HT1080 (cell line): ENCODE results near the gene EDRF1. TPM values are rescaled to one million over a fixed set of nuclear protein-coding genes. Genes with fewer than 3 reads are reported as not detected.
"Not testable (repeated sequence)": the region's sequence is repeated elsewhere in the genome, so short reads cannot be mapped to it uniquely, and the experiment has no call there.

Experiments
- DNase-seq: peaks from one replicate; pipeline ENCODE4 v3.0.0-alpha.2; 2015; ENCODE audit warnings: low read depth
- total RNA-seq: library from RNA; depleted of rRNA; stranded (reverse); fragments of >200 nt; shearing (Covaris generic); gene quantifications from 2 replicates; pipeline ENCODE4 v1.2.3, GENCODE V29; 2014

EDRF1 gene
- total RNA-seq, 1 experiment from 2014 or later = 31.8 TPM

DNA sequence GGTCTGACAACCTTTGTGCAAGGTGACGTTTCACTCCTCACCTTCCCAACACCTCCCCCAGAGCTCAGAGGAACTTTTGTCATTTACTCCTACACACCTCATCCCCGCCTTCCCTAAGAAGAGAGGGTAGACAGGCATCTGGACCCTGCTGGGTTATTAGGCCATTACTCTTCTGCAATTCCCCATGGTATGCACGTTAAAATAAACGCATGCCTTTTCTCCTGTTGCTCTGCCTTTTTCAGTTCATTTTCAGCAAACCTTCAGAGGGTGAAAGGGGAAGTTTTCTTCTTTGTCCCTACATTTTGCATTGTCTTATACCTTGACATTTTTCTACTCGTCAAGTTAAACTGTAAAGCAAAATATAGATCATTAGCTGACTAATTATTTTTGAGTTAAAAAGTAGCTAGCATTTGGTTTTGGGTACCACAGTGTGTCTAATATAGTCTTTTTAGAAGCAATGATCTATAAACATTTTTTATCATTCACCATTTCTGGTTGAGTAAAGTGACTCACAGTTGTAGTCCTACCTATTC is 10.5 kb upstream of the EDRF1 start:
- DNase-seq = no peak

DNA sequence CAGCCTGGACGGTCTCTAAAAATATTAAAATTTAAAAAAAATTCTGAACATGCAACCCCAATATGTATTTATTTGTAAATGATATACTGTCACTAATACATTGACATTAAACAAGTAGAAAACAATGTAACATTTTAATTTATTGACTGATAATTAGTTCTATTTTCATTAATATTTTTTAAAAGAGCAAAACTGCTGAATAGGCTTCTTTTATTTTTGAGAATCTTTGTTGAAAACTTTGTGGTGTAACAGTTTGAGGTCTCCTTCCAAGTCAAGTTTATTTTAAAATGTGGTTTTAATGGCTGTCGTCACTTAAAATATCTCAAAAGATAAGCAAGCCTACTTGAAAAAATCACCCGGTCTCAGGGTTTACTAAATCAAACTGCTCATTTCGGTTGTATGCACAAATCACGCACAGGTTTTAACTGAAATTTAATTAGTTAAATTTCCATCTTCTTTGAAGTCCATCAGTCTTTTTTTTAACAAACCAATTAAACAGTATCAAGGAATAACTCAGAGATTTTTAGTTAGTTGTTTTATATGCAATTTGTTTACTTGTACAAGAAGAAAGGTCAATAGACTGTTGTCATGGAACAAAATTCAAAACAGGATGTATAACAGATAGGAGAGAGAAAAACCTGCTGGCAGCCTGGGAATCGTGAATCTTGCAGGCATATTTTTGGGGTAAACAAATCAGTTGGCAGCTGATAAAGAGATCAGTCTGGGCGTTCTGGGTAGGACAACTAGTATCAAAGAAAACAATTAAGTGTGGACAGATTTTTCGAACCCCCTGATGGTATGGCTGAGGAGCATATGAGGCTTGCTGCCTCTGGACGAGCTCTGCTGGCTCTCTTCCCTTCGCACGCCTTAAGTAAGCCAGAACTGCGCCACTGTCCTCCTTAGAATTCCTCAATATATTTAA is 9.7 kb upstream of the EDRF1 start:
- DNase-seq = no peak

DNA sequence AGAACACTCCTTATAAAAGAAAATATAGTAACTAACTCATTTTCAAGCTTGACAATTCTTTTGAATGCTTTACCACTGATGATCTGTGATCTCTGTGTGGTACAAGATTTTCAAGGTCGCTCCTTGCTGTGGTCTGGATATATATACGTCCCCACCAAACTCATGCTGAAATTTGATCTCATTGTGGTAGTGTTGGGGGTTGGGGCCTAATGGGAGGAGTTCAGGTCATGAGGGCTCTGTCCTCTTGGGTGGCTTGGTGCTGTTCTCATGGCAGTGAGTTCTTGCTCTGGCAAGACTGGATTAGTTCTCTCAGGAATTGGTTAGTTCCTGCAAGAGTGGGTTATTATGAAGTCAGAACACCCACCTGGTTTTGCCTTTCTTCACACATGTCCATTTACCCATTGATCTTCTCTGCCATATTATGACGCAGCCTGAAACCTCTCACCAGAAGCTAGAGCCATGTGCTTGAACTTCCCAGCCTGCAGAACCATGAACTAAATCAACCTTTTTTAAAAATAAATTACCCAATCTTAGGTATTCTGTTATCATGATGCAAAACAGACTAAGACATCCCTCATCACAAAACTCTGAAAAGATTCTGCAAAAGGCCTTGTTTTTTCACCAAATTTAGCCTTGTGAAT is 8.3 kb upstream of the EDRF1 start:
- DNase-seq = peak; percentile 10

DNA sequence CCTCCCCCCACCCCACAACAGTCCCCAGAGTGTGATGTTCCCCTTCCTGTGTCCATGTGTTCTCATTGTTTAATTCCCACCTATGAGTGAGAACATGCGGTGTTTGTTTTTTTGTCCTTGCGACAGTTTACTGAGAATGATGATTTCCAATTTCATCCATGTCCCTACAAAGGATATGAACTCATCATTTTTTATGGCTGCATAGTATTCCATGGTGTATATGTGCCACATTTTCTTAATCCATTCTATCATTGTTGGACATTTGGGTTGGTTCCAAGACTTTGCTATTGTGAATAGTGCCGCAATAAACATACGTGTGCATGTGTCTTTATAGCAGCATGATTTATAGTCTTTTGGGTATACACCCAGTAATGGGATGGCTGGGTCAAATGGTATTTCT is 4.8 kb upstream of the EDRF1 start:
- not testable (repeated sequence) for DNase-seq

DNA sequence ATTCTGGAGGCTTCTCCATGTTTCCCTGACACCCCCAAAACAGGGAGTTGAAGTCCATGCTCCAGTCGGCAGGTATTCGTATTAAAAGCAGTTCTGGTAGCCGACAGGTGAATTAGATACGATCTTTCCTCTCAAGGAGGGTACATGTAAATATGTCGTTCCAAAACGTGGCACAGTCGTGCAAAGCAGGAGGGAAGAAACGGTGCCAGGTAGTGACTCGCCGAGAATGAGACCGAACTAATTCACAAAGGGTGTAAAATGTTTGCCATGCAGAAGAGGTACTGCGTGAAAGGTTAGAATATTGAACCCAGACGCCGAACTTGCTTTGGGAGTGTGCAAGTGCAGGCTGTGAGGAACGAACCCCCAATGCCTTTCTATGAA is 483 bp downstream of the EDRF1 start:
- no peak for DNase-seq

DNA sequence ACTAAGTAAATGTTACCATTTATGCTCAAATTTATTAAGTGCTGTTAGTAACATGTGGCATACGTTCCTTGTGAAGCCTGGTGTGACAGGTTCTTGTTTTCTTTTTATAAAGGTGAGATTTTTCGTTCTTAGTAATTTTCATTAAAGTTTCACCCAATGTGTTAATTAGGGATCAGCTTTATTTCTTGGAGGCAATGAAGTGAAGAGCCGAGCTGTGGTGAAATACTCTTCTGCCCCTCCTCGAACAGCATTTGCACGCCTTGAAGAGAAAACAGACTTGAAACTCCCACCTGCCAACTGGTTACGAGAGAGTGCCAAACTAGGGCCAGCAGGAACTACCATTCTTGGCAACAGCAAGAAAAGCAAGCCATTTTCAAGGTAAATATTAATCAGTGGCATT is 1.5 kb downstream of the EDRF1 start:
- DNase-seq = no peak

DNA sequence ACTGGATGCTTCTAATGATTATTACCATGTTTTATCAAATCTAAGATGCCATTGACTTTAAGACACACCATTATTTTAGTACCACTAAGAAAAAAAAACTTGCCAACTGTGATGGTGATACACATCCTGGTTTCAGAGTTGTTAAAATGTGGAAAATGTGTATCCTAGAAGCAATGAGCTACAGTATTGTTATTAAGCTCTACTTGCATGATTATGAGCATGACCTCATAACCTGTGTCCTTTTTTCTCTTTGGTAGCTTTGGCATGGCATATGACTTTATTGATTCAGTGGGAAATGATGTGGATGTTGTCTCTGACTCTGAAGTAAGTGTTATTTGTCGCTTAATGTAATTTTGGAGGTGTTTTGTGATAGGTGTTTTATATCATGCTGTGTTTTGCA is 3.3 kb downstream of the EDRF1 start:
- DNase-seq = no peak

DNA sequence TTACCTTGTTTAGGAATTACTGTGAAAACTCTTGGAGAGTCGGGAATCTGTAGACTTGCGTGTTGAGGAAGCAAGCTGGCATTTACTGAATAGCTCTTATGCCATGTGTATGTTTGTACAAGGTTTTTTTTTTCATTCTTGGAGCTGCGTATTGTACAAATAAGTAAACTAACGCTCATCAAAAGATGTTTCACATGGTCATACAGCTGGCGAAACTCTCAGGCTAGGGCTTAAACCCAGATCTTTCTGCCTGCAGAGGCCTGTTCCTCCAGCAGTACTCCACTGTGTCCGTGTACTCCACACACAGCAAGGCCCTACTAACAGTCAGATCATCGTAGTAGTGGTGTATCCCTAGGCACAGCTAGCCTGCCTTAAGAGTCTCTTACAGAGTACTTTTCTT is 7.4 kb downstream of the EDRF1 start:
- DNase-seq = no peak

DNA sequence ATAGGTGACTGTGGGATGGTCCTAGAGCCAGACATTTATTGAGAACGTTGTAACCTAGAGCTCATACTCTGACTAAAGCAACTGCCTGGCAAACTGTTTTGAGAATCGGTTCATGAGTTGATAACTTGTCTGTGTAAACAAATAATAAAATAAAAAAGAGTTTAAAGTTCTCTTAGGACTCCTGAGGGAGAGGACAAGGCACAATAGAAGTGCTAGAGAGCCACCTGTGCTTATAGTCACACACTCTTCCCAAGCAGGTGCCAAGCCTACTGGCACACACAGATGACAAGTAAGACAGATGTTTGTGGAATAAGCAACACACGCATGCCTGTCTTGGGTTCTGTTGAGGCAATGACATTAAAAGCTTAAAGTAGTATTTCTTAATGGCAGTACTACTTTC is 7.9 kb downstream of the EDRF1 start:
- no peak for DNase-seq

DNA sequence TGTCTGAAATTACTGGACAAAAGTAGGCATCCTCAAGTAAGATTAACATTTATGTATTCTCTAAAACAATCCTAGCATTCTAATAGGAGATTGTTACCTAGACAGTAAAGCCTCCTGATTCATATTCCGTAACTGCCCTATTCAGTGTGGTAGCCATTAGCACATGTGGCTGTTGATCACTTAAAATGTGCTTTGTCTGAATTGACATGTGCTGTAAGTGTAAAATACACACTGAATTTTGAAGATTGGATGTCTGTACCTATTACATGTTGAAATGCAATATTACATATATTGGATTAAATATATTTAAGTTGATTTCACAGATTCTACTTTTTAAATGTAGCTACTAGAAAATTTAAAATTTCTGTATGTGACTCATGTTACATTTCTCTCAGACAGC is 14.6 kb downstream of the EDRF1 start:
- no peak for DNase-seq

DNA sequence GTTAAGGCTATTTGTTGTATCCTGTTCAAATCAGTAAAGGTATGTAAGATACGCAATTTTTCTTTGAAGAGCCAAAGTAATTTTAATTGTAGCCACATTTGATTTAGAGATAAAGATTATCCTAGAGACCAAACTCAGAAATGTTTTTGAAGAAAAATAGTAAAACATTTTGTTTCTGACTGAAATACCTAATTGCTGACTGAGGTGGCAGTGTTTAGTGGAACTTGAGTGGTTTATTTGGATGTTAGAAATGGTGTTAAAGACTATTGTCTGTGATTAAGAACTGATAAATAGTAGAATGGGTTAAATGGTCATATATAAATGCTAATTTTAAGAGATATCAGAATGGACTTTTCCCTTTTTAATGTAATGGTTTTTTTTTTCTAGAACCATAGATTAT is 15.3 kb downstream of the EDRF1 start:
- DNase-seq = no peak

DNA sequence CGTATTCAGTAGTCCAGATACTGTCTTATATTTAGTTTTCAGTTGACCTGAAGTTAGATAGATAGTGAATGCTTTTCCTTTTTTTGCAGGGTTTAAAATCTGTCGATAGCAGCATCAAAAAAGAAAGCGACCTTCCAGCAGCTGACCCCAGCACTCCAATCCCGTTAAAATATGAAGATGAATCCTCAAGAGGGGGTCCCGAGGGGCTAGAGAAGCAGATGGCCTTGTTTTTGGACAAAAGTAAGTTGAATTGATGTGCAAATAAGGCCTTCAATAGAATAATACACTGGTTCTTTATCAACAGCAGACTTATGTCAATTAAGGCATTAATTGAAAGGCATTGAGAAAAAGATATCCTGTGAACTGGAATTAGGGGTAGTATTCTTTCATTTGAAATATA is 18.7 kb downstream of the EDRF1 start:
- no peak for DNase-seq

DNA sequence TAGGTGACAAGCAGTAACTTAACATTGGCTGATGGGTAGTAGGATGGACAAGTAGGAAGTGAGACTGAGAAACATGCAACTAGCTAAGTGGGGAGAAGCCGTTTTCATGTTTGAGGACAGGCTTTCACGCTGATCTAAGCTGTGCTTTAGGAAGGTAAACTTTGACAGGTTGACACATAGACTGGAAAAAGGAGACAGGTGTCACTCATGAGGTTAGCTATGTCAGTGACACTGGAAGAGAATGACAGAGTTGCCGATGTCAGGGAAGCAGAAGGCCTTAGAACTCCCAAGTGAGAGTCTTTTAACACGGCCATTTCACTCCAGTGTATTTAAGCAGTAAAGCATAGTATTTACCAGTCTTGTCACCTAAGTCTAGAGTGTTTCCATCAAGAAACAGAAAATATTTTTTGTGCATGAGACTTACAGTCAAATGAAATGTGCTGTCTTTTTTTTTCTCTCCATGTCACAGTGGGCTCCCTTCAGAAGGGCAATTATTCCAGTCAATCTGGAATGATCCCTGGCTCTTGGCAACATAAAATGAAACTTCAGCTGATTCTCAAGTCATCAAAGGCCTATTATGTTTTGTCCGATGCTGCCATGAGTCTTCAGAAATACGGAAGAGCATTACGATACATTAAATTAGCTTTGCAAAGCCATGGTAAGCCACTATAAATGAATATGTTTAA is 20.6 kb downstream of the EDRF1 start:
- no peak for DNase-seq

DNA sequence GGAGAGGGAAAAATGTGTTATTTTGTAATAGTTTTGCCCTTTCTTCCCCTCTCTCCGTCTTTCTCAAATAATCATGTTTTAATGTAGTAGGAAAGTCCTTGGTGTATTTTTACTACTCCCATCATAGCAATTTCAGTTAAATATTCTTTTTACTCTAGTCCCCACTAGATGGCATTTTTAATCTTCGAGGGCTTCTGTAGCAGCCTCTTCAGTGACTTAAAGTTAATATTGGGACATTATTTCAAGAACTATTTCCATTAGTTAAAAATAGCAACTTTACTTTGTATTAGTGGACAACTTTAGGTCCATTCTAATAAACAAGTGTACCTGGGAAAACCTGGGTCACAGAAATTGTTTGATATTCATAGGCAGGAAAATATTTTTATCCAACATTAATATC is 23.0 kb downstream of the EDRF1 start:
- DNase-seq = no peak

DNA sequence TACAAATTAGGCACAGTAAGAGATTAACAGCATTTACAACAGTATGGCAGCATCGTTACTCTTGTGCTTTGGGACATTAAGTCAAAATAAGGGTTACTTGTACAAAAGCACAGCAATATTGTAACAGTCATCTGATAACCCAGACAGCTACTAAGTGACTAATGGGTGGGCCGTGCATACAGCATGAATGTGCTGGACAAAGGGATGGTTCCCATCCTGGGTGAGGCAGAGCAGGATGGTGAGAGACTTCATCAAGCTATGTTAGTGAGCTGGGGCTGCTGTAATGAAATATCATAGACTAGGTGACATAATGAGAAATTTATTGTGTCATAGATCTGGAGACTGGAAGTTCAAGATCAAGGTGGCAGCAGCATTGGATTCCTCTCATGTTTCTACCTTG is 25.4 kb downstream of the EDRF1 start:
- DNase-seq = no peak

DNA sequence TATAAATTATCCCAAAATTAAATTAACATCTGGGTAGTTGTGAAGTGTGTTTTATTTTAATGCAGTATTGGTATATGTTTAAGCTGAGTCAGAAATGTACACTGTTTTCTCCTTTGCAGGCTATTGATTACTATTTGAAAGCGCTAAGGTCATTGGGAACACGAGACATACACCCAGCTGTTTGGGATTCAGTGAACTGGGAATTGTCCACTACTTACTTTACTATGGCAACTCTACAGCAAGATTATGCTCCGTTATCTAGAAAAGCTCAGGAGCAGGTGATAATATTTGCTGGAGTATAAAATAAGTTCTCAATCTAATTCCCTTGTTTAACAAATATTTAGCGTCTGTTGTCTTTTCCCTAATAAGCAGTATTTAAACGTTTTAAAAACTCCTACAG is 27.9 kb downstream of the EDRF1 start:
- no peak for DNase-seq

DNA sequence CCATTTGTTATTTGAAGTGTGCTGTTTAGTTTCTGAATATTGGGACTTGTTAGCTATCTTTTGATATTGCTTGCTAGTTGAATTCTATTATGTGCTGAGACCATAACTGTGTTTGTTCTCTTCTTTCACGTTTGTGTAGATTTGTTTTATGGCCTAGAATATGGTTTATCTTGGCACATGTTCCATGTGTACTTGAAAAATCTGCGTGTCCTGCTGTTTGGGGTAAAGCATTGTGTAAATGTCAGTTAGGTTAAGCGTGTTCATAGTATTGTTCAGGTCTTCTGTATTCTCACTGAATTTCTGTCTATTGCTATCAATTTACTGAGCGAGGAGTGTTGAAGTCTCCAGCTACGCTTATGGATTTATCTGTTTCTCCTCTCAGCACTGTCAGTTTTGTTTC is 36.7 kb downstream of the EDRF1 start:
- no peak for DNase-seq

DNA sequence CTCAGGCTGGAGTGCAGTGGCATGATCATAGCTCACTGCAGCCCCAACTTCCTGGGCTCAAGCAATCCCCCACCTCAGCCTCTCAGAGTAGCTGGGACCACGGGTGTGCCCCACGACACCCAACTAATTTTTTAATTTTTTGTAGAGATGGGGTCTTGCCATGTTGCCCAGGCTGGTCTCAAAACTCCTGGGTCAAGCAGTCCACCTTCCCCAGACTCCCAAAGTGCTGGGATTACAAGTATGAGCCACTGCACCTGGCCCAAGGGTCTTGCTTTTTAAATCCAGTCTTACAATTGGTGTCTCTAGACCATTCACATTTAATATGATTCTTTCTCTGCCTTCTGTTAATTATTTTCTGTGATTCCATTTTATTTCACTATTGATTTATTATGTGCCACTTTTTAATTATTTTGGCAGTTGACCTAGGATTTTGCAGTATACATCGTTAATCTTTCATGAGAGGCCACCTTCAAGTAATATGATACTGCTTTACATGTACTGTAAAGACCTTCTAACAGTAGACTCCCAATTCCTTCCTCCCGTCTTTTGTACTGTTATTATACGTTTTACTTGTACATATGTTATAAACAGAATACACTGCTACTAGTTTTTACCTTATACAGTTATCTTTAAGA is 37.5 kb downstream of the EDRF1 start:
- DNase-seq = no peak

DNA sequence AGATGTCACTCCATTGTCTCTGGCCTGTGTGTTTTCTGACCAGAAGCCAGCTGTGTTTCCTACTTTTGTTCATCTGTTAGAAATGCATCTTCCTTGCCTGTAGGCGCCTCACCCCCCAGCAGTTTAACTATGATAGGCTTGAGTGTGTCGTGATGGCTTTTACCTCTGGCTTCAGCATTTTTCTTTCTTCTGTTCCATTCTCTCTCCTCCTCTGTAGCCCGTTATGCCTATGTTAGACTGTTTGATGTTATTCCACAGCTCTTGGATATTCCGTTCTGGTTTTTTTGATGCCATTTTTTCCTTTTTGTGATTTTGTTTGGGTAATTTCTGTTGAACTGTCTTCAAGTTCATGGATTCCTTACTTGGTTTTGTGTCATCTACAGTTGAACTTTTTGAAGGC is 38.2 kb downstream of the EDRF1 start:
- no peak for DNase-seq

DNA sequence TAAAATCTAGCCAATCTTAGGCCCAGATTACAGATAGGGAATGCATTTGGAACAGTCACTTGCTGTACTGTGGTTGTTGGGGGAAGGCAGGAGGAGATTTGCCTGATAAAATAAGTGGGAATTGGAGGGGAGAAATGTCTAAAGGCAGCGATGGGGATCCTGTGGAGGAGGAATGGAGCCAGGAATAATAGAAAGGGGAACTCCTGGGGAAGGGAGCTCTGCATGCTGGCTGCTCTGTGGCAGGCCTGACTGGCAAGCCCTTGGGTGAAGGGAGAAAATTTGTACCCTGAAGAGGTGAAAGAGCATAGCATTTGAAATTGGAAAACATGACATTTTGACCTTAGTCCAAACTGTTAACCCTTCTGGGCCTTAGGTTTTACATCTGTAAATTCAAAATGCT is 42.5 kb downstream of the EDRF1 start:
- DNase-seq = no peak
